ENCODE data around the gene CFAP97D2.

- TF ChIP-seq CTCF (IDR thresholded peaks at IDR 0.05) = no peak
- TF ChIP-seq POLR2A (IDR thresholded peaks at IDR 0.05) = no peak
These were observed 15.8 kb downstream of the CFAP97D2 start for GRCh38 chr13:114194853-114195252.
